ENCODE measurements around the gene ANKLE1.

ANKLE1 gene

DNA sequence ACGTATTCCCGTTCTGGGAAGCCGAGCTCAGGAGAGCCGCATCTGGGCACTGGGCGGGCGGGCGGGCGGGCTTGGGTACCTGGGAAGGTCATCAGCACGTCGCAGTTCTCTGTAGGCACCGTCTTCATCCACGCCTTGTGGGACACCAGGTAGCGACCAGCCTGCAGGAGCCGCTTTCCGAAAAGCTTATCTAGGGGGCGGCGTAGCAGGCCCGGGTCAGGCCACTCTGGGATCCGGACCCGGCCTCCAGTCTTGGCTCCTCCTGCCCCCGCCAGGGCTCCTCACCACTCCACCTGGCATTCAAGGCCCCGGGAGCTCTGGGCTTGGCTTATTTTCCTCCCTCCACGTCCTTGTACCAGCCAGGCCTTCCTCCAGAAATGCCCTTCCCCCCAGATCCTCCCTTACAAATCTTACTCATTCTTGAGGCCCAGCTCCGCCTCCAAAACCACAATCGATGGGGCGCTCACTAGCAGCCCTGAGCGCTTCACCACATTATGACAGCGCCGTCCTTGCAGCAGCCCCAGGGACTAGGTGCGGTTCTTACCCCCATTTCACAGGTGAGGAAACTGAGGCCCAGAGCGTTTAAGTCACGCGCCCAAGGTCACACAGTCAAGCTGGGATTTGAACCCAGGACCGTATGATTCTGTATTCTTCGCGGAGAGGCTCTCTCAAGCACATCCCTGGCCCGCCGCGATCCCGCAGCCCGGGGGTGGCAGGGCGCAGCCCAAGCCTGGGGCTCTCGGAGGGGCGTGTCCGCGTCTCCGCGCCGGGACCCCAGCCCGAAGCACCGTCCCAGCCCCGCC lies 52.1 kb downstream of the ANKLE1 start:
- peaks cover 22% of the 10 kb centered on the region for H3K27me3 ChIP-seq (ENCODE audit: insufficient read depth, poor library complexity, severe bottlenecking)
- no peak overlapping the region for H3K27ac ChIP-seq (replicated peaks)
- TF ChIP-seq SPI1 (IDR thresholded peaks at IDR 0.05; ENCODE audit: borderline replicate concordance, low read depth) (peak; percentile 22; the same call in 1 of the 2 replicates), POLR2AphosphoS5 (IDR thresholded peaks at IDR 0.05; ENCODE audit: low read depth) (0 out of 2 replicates have a peak, but pooled peaks have one; percentile 37)
- TF ChIP-seq, protein P1, sequence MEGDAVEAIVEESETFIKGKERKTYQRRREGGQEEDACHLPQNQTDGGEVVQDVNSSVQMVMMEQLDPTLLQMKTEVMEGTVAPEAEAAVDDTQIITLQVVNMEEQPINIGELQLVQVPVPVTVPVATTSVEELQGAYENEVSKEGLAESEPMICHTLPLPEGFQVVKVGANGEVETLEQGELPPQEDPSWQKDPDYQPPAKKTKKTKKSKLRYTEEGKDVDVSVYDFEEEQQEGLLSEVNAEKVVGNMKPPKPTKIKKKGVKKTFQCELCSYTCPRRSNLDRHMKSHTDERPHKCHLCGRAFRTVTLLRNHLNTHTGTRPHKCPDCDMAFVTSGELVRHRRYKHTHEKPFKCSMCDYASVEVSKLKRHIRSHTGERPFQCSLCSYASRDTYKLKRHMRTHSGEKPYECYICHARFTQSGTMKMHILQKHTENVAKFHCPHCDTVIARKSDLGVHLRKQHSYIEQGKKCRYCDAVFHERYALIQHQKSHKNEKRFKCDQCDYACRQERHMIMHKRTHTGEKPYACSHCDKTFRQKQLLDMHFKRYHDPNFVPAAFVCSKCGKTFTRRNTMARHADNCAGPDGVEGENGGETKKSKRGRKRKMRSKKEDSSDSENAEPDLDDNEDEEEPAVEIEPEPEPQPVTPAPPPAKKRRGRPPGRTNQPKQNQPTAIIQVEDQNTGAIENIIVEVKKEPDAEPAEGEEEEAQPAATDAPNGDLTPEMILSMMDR (IDR thresholded peaks at IDR 0.05; ENCODE audit: insufficient read depth, low read length): no peak
- TF ChIP-seq, protein P2, sequence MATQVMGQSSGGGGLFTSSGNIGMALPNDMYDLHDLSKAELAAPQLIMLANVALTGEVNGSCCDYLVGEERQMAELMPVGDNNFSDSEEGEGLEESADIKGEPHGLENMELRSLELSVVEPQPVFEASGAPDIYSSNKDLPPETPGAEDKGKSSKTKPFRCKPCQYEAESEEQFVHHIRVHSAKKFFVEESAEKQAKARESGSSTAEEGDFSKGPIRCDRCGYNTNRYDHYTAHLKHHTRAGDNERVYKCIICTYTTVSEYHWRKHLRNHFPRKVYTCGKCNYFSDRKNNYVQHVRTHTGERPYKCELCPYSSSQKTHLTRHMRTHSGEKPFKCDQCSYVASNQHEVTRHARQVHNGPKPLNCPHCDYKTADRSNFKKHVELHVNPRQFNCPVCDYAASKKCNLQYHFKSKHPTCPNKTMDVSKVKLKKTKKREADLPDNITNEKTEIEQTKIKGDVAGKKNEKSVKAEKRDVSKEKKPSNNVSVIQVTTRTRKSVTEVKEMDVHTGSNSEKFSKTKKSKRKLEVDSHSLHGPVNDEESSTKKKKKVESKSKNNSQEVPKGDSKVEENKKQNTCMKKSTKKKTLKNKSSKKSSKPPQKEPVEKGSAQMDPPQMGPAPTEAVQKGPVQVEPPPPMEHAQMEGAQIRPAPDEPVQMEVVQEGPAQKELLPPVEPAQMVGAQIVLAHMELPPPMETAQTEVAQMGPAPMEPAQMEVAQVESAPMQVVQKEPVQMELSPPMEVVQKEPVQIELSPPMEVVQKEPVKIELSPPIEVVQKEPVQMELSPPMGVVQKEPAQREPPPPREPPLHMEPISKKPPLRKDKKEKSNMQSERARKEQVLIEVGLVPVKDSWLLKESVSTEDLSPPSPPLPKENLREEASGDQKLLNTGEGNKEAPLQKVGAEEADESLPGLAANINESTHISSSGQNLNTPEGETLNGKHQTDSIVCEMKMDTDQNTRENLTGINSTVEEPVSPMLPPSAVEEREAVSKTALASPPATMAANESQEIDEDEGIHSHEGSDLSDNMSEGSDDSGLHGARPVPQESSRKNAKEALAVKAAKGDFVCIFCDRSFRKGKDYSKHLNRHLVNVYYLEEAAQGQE (IDR thresholded peaks at IDR 0.05; ENCODE audit: insufficient replicate concordance, low read depth): peak; percentile 27
- peak; percentile 84 to 90 for DNase-seq (ENCODE audit: low read depth in 1 of 2, low spot score in 1 of 2)
- H3K4me3 ChIP-seq (replicated peaks; ENCODE audit: insufficient read depth, low read length): peak overlapping the region; percentile 56

DNA sequence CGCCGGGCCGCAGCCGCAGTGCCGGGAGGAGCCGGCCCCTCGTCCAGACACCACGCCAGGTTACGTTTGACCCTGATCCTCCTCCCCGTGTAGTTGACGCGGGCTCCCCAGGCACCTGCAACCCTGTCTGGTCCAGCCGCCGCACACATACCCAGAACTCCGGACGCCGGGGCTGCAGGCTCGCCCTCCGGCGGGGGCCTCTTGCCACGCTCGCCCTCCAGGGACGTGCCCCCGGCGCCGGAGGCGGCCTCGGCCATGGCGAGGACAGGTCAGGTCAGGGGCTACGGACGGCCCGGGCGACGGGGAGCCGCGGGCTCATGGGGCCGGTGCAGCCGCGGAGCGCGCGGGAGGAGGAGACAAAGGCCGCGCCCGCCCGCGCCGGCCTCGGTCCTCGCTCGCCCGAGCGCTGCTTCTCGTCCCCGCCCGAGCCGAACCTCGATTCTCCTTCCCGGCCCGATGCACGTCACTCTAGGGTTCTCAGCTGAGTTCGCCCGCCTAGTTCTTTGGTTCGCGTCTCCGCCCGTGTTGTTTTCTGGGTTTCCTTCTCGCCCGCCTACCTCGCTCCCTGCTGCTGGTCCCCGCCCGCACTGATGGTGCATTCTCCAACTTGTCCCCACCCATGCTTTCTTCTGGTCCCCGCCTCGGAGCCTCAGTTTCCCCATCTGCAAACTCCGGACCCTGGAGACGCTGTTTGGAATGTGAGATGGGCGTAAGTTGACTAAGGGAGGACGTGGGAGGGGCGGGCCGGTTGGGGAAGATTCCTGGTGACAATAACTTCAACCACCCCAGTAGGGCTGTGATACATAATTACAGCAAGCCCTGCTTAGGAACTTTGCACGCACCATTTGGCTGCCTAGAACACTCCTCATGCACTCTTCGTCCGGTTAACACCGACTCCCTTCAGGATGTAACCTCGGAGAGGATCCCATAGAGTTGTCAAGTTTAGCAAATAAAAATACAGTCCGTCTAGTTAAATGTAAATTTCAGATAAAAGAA lies 53.0 kb downstream of the ANKLE1 start, which contains the start of gene ANO8:
Gene ANO8 (minus strand): TSS at position 442 of the 996 bp plus-strand sequence. CDS start 185 bp downstream, at position 257.
- peak within 1 kb of the TSS; percentile 56 for H3K4me3 ChIP-seq (replicated peaks; ENCODE audit: insufficient read depth, low read length)
- no peak within 1 kb of the TSS; the same call in 1 of the 2 replicates for H3K27ac ChIP-seq (replicated peaks)
- DNase-seq (ENCODE audit: low read depth in 1 of 2, low spot score in 1 of 2): peak; percentile 91 to 96
- TF ChIP-seq, protein P2 (IDR thresholded peaks at IDR 0.05; ENCODE audit: insufficient replicate concordance, low read depth): no peak
- TF ChIP-seq GABPA (IDR thresholded peaks at IDR 0.05; ENCODE audit: low read depth): 0 out of 2 replicates have a peak, but pooled peaks have one; percentile 8
- peaks cover 13% of the 10 kb centered on the region for H3K27me3 ChIP-seq (ENCODE audit: insufficient read depth, poor library complexity, severe bottlenecking)

DNA sequence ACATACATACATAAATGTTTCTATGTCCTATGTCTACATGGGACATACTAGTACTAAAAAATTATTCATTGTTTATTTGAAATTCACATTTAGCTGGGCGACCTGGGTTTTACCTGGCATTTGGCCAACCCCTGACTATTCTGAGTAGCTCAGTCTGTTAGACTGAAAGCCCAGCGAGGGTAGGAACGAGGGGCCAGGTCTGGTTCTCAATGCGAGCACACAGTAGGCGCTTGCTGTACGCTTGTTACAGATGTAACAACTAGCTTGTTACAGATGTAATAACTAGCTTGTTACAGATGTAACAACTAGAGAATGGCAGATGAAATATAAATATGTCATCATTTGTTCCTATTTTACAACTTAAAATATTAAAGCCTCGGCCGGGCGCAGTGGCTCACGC lies 53.9 kb downstream of the ANKLE1 start:
- no peak overlapping the region for H3K27ac ChIP-seq (replicated peaks)
- H3K27me3 ChIP-seq (ENCODE audit: insufficient read depth, poor library complexity, severe bottlenecking): peaks cover 4% of the 10 kb centered on the region
- no peak for TF ChIP-seq POLR2AphosphoS5 (IDR thresholded peaks at IDR 0.05; ENCODE audit: low read depth)
- no peak for TF ChIP-seq SPI1 (IDR thresholded peaks at IDR 0.05; ENCODE audit: borderline replicate concordance, low read depth)
- TF ChIP-seq, protein P2 (IDR thresholded peaks at IDR 0.05; ENCODE audit: insufficient replicate concordance, low read depth): no peak
- TF ChIP-seq, protein P1 (IDR thresholded peaks at IDR 0.05; ENCODE audit: insufficient read depth, low read length): no peak
- no peak for TF ChIP-seq GABPA (IDR thresholded peaks at IDR 0.05; ENCODE audit: low read depth)
- DNase-seq (ENCODE audit: low read depth in 1 of 2, low spot score in 1 of 2): no peak
- no peak overlapping the region for H3K4me3 ChIP-seq (replicated peaks; ENCODE audit: insufficient read depth, low read length)
